Calu3 (cell line): ENCODE data around the gene TMEM44. TPM values are rescaled to one million over a fixed set of nuclear protein-coding genes. Genes with fewer than 3 reads are reported as not detected.
A peak's percentile ranks its signal among the peaks of the same experiment; 100 is the strongest.

Experiments
- BruUV-seq: library from RNA; stranded (reverse); fragments of 400-500 nt; replicated peaks from 2 replicates; lab custom pipeline; 2021; lab: Mats Ljungman, UMichigan
- CTCF ChIA-PET: fragments of 300-600 bp; sonication (Branson Sonifier 250); formaldehyde crosslinking; loops from one replicate; lab custom pipeline; 2022; ENCODE audit warnings: antibody characterized with exemption; lab: Charles Lee
- DNase-seq: peaks from one replicate; pipeline ENCODE4 v3.0.0; 2022
- H3K27ac Mint-ChIP-seq: one replicate; pipeline ENCODE4 v1.8.0; 2022; ENCODE audit warnings: mixed read lengths; ENCODE audit not compliant: unreplicated experiment
- H3K27me3 Mint-ChIP-seq: one replicate; pipeline ENCODE4 v1.8.0; 2022; ENCODE audit warnings: mixed read lengths; ENCODE audit not compliant: unreplicated experiment
- H3K36me3 Mint-ChIP-seq: one replicate; pipeline ENCODE4 v1.8.0; 2022; ENCODE audit warnings: mild to moderate bottlenecking, moderate library complexity, mixed read lengths; ENCODE audit not compliant: insufficient read depth, unreplicated experiment
- H3K4me1 Mint-ChIP-seq: one replicate; pipeline ENCODE4 v1.8.0; 2022; ENCODE audit warnings: mild to moderate bottlenecking, low read depth, mixed read lengths; ENCODE audit not compliant: unreplicated experiment
- H3K4me3 Mint-ChIP-seq: one replicate; pipeline ENCODE4 v1.8.0; 2022; ENCODE audit warnings: mild to moderate bottlenecking, low read depth, moderate library complexity, mixed read lengths; ENCODE audit not compliant: unreplicated experiment
- H3K9me3 Mint-ChIP-seq: one replicate; pipeline ENCODE4 v1.8.0; 2022; ENCODE audit warnings: low read depth, mixed read lengths; ENCODE audit not compliant: unreplicated experiment
- intact Hi-C: fragments of 100-400 bp; cut with micrococcal nuclease; formaldehyde crosslinking; loops from one replicate; pipeline ENCODE4 v1.10.0; 2022; ENCODE audit not compliant: unreplicated experiment
- total RNA-seq: library from RNA; stranded (reverse); gene quantifications from 2 replicates; pipeline ENCODE4 v1.2.3, GENCODE V29; 2022
- TF ChIP-seq, protein P1 (sequence below): fragments of 200-600 bp; IDR thresholded peaks from one replicate; pipeline ENCODE4 v1.8.0; 2022; ENCODE audit warnings: antibody characterized with exemption; ENCODE audit not compliant: unreplicated experiment

TMEM44 gene
- total RNA-seq, 1 experiment from 2014 or later, result 52.6 TPM

DNA sequence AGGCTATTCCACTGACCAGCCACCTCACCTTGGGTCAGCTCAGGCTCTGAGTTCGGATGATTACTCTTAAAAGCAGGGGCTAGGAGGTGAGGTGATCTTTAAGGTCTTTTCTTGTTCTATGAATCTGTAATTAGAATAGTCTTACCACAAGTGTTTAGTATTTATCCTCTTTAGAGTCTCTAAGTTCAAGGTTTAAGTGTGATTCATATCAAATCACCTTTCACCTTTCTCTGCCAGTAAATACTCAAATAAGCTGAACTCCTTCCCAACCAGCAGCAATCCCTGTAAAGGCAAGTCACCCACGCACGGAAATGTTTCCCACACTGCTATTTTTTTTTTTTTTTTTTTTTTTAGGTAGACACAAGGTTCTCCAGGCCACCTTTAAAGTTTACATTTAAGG lies 14.5 kb upstream of the TMEM44 start:
- no peaks in the 10 kb centered on the region for H3K9me3 Mint-ChIP-seq
- TF ChIP-seq, protein P1, sequence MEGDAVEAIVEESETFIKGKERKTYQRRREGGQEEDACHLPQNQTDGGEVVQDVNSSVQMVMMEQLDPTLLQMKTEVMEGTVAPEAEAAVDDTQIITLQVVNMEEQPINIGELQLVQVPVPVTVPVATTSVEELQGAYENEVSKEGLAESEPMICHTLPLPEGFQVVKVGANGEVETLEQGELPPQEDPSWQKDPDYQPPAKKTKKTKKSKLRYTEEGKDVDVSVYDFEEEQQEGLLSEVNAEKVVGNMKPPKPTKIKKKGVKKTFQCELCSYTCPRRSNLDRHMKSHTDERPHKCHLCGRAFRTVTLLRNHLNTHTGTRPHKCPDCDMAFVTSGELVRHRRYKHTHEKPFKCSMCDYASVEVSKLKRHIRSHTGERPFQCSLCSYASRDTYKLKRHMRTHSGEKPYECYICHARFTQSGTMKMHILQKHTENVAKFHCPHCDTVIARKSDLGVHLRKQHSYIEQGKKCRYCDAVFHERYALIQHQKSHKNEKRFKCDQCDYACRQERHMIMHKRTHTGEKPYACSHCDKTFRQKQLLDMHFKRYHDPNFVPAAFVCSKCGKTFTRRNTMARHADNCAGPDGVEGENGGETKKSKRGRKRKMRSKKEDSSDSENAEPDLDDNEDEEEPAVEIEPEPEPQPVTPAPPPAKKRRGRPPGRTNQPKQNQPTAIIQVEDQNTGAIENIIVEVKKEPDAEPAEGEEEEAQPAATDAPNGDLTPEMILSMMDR, result no peak
- BruUV-seq, result no TSS peak

DNA sequence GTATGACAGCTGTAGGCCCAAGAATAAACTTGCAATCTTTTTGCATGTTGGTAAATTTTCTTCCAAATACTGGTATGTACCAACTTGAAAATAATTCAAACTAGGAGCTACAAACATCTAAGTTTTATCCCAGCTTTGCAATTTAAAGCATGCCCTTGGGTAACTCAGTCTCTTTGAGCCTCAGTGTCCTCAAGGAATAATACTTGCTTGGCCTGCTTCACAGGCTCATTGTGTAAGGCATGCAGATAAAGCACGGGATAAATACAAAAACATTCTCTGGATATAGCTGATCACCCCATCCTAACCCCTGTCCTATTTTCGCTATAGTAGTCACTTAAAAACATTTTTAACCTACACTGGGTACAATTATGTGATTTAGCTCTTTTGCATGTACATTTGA lies 9.6 kb upstream of the TMEM44 start:
- H3K27ac Mint-ChIP-seq, result no peak overlapping the region

More for the DNA sequence above, 14.5 kb upstream of the TMEM44 start:
- Mint-ChIP-seq H3K27me3 (no peaks in the 10 kb centered on the region), H3K27ac (no peak overlapping the region), H3K36me3 (peaks cover 46% of the 10 kb centered on the region), H3K4me1 (no peaks in the 10 kb centered on the region), H3K4me3 (no peak overlapping the region)
- intact Hi-C loops, result no loop called here
- DNase-seq, result no peak
- CTCF ChIA-PET, result no interaction called here

DNA sequence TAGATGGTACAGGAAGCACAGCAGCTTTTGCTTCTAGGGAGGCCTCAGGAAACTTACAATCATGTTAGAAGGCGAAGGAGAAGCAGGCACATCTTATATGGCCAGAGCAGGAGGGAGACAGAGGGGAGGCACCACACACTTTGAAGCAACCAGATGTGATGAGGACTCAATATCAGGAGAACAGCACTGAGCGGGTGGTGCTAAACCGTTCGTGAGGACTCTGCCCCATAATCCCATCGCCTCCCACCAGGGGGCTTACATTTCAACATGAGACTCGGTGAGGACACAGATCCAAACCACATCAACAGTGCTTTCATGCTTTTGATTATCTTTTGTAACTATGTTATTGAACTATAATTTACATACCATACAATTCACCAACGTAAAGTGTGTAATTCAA lies 7.6 kb upstream of the TMEM44 start:
- TF ChIP-seq, protein P1, result peak; percentile 58
- DNase-seq, result peak; percentile 54
- no peaks in the 10 kb centered on the region for H3K4me1 Mint-ChIP-seq
- intact Hi-C loops, result no loop called here
- CTCF ChIA-PET, result no interaction called here
- peaks cover 57% of the 10 kb centered on the region for H3K36me3 Mint-ChIP-seq
- H3K27ac Mint-ChIP-seq, result no peak overlapping the region
- H3K27me3 Mint-ChIP-seq, result no peaks in the 10 kb centered on the region
- no peak overlapping the region for H3K4me3 Mint-ChIP-seq
- no peaks in the 10 kb centered on the region for H3K9me3 Mint-ChIP-seq
- BruUV-seq, result no TSS peak

More for the DNA sequence above, 9.6 kb upstream of the TMEM44 start:
- H3K36me3 Mint-ChIP-seq, result peaks cover 57% of the 10 kb centered on the region
- CTCF ChIA-PET, result interaction anchor here (0.6 to 1.1 kb wide), 3 partner anchors 30 to 651 kb away, joined by 4 to 5 read pairs (median 4); partner anchors contain the start of gene LSG1
- H3K4me1 Mint-ChIP-seq, result no peaks in the 10 kb centered on the region
- no peaks in the 10 kb centered on the region for H3K27me3 Mint-ChIP-seq
- TF ChIP-seq, protein P1, result no peak
- no peak for DNase-seq
- H3K4me3 Mint-ChIP-seq, result no peak overlapping the region
- H3K9me3 Mint-ChIP-seq, result no peaks in the 10 kb centered on the region
- intact Hi-C loops, result no loop called here
- BruUV-seq, result no TSS peak

DNA sequence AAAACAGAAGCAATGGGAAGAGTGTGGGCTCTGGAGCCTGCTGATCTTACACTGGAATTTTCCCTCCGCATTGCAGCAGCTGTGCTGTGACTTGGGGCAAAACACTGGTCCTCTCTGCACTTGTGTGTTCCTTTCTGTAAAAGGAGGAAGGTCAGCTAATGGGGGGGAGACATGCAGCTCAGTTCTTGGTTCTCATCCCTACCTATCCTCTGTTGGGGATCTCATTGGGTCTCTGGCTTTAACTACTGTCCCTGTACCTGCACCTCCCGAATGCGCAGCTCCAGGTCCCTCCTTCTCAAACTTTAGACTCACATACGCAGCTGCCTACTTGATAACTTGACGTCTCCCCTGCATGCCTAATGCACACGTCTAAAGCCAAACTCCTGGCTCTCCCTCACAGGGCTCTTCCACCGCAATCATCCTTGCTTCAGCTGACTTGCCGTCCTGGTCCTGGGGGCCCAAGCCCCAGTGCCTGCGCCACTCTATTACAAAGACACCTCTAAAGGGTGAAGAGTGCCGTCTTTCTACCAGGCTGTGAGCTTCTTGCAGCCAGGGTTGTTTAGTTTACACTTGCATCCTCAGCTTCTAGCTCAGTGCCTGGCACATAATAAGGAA lies 5.9 kb upstream of the TMEM44 start:
- TF ChIP-seq, protein P1, result no peak
- DNase-seq, result no peak
- Mint-ChIP-seq H3K36me3 (peaks cover 52% of the 10 kb centered on the region), H3K9me3 (no peaks in the 10 kb centered on the region), H3K27ac (no peak overlapping the region), H3K4me3 (no peak overlapping the region), H3K4me1 (no peaks in the 10 kb centered on the region), H3K27me3 (no peaks in the 10 kb centered on the region)
- CTCF ChIA-PET, result interaction anchor here (0.6 kb wide), 1 partner anchor 899 kb away, joined by 4 read pairs; no protein-coding TSS in a partner anchor
- BruUV-seq, result no TSS peak
- intact Hi-C loops, result loop anchor here (10.0 kb wide), 1 partner anchor 304 kb away; no protein-coding TSS in a partner anchor
